HG03378 (cell line): ENCODE data around the gene TMEM219.
"Not testable (repeated sequence)": the region's sequence is repeated elsewhere in the genome, so short reads cannot be mapped to it uniquely, and the experiment has no call there.

Experiments
- ATAC-seq: cut with Tn5 transposase; IDR thresholded peaks from one replicate; pipeline ENCODE4 v1.9.1; 2021; ENCODE audit warnings: mild to moderate bottlenecking, moderate library complexity; ENCODE audit not compliant: unreplicated experiment

Gene TMEM219

GRCh38 chr16:30010844-30011713, 49.2 kb downstream of the TMEM219 start, which contains the start of gene DOC2A:
DOC2A (minus strand) TSS chr16:30011027; CDS start chr16:30010222, 805 bp downstream.
- ATAC-seq: no peak

GRCh38 chr16:30011714-30012504, 50.0 kb downstream of the TMEM219 start:
- ATAC-seq: no peak

GRCh38 chr16:30012598-30012997, 50.7 kb downstream of the TMEM219 start:
- not testable (repeated sequence) for ATAC-seq

GRCh38 chr16:30015450-30015849, 53.6 kb downstream of the TMEM219 start:
- ATAC-seq: not testable (repeated sequence)

- ATAC-seq: no peak
Measured at GRCh38 chr16:30016555-30017276, 54.8 kb downstream of the TMEM219 start.

GRCh38 chr16:30017277-30017656, 55.4 kb downstream of the TMEM219 start:
- no peak for ATAC-seq

- ATAC-seq: not testable (repeated sequence)
Measured at GRCh38 chr16:30017937-30018336, 56.1 kb downstream of the TMEM219 start.

GRCh38 chr16:30018731-30019158, 56.9 kb downstream of the TMEM219 start:
- ATAC-seq: no peak
